Activated T-helper 17 cell treated with anti-CD3 and anti-CD28 coated beads, Interleukin-2, amount 50 U/mL, for 72 hours (primary cell): ENCODE results near the gene C8G. TPM values are rescaled to one million over a fixed set of nuclear protein-coding genes. Genes with fewer than 3 reads are reported as not detected.

Experiments used
- ATAC-seq: fragments of 150-1000 bp; cut with Tn5 transposase; replicated peaks from 2 replicates; pipeline ENCODE4 v1.10.0; 2021; ENCODE audit warnings: mild to moderate bottlenecking, moderate library complexity
- H3K27ac Mint-ChIP-seq: one replicate; pipeline ENCODE4 v1.8.0; 2022; ENCODE audit warnings: mixed read lengths
- H3K27me3 Mint-ChIP-seq: one replicate; pipeline ENCODE4 v1.8.0; 2022; ENCODE audit warnings: mixed read lengths
- H3K36me3 Mint-ChIP-seq: one replicate; pipeline ENCODE4 v1.8.0; 2022; ENCODE audit warnings: low read depth, mild to moderate bottlenecking, mixed read lengths
- H3K4me1 Mint-ChIP-seq: one replicate; pipeline ENCODE4 v1.8.0; 2022; ENCODE audit warnings: mixed read lengths
- H3K4me3 Mint-ChIP-seq: one replicate; pipeline ENCODE4 v1.8.0; 2022; ENCODE audit warnings: mild to moderate bottlenecking, mixed read lengths
- H3K9me3 Mint-ChIP-seq: one replicate; pipeline ENCODE4 v1.8.0; 2022; ENCODE audit warnings: mixed read lengths
- total RNA-seq, 2 donors: library from RNA; stranded (reverse); gene quantifications; one replicate each; pipeline ENCODE4 v1.2.3, GENCODE V29; 2022

The C8G gene
- total RNA-seq, 2 donors from 2014 or later = 3.1 TPM; not detected in 1

DNA sequence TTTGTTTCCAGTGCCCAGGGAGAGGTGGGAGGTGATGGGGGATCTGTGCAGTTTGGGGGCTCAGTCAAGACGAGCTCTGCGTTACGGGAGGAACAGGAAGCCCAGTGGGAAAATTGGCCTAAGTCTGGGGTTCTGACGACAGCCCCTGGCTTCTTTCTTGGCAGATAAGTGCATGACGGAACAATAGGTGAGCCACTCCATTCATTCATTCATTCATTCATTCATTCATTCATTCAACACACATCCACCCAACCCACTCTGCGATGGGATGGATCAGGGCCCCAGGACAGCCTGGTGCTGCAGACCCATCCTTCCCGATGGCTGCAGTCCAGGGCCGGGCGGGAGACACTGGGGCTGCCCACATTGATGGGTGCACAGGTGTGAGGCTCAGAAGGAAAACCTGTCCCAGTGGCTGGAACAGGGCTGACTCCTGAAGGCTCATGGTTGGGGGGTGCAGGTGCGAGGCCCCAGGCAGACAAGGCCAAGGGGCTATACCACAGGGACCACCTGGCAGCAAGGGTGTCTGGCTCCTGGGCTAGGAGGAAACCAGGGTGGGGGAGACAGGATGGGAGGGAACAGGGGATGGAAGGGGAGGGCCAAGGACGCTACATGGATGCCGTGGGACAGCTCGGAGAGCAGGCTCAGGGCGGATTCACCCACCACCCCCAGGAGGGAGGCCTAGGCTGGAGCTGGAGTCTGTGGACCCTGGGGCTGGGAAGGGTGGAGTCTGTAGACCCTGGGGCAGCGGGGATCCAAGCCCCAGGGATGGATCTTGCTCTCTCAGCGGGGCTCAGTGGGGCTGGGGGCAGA is 35.8 kb downstream of the C8G start:
- Mint-ChIP-seq H3K27me3 (peaks cover 6% of the 10 kb centered on the region), H3K4me3 (no peak overlapping the region), H3K9me3 (no peaks in the 10 kb centered on the region), H3K36me3 (no peaks in the 10 kb centered on the region), H3K4me1 (peaks cover 5% of the 10 kb centered on the region), H3K27ac (no peak overlapping the region)
- ATAC-seq = no peak

DNA sequence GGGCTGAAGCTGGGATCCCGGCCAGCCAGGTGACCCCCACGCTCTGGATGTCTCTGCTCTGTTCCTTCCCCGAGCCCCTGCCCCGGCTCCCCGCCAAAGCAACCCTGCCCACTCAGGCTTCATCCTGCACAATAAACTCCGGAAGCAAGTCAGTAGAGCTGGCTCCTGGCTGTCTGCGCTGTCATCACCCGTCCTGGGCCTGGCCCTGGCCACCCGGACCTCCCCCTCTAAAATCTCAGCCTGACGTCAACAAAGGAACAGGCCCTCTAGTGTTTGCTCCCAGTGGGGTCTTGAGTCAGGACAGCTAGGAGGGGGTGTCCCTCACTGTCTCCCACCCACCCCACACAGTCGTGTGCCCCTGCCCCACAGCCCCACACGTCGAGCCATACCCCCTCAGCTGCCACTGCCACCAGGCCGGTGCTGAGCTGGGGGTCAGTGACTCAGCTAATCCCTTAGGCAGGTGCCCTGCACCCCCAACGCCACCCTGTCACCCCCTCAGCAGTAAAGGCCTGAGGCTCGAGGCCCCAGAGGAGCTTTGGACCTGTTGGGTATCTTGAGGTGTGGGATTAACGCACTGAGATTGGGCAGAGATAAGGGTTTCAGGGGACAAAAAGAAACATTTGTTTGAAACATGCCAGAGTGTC is 36.7 kb downstream of the C8G start:
- Mint-ChIP-seq H3K36me3 (no peaks in the 10 kb centered on the region), H3K27me3 (peaks cover 10% of the 10 kb centered on the region)
- ATAC-seq = no peak

DNA sequence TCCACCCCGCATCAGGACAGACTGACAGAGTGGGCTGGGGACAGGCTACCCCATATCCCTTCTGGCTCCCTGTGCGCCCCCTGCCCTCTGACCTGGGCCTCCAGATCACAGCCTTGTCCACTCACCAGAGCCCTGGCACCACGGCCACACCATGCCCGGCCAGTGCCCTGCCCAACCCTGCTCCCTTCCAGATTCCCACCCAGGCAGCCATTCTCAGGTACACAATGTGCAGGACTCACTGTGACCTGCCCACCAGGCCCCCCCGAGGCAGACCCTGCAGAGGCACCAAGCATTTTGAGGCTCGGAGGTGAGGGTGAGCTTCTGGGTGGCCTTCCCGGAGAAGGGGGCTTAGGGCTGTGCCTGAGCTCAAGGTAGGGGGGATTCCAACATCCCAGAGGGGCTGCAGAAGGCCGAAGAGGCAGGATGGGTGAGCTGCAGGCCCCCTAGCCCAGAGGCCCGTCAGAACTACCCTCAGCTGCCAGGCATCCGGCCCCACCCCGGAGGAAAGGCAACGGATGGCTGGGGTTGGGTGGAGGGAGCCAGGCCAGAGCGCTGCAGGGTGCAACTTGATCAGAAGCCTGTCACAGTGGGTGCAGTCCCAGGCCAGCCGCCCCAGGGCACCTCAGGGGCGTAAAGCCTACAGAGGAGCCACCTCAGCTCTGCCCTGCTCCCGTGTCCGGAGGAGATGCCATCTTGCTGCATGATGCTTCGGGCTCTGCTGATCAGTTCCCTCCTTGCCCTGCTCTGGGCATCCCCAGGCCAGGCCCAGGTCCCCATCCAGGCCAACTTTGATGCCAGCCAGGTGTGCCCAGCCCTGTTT is 37.4 kb downstream of the C8G start, which contains the start of gene LCNL1:
Gene LCNL1 (plus strand): TSS at position 762 of the 820 bp plus-strand sequence. CDS start 594 bp downstream, outside the sequence.
- peaks cover 10% of the 10 kb centered on the region for H3K27me3 Mint-ChIP-seq
- no peak for ATAC-seq
- no peak within 1 kb of the TSS for H3K4me3 Mint-ChIP-seq
- no peaks in the 10 kb centered on the region for H3K9me3 Mint-ChIP-seq
- peaks cover 5% of the 10 kb centered on the region for H3K4me1 Mint-ChIP-seq
- H3K27ac Mint-ChIP-seq = no peak within 1 kb of the TSS
- H3K36me3 Mint-ChIP-seq = no peaks in the 10 kb centered on the region

More for the DNA sequence above, 36.7 kb downstream of the C8G start:
- Mint-ChIP-seq H3K4me3 (no peak overlapping the region), H3K4me1 (peaks cover 5% of the 10 kb centered on the region), H3K9me3 (no peaks in the 10 kb centered on the region), H3K27ac (no peak overlapping the region)

DNA sequence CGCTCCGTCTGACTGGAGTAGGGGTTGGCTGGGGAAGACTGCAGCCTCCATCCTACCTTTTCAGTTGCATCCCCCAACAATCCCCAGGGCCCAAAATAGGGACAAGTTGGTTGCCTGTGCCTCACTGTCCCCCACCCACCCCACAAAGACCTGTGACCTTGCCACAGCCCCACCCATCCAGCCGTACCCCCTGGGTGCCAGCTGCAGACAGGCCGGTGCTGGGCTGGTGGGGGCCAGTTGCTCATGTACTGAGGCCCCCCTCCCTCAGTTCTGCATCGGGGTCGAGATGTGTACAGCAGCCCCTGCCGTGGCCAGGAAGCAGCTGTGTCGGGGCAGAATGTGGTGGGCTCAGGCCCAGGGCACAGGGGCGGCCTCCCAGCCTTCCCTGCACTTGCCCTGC is 38.1 kb downstream of the C8G start:
- H3K36me3 Mint-ChIP-seq = no peaks in the 10 kb centered on the region
- ATAC-seq = no peak
- H3K4me3 Mint-ChIP-seq = no peak overlapping the region
- H3K4me1 Mint-ChIP-seq = peaks cover 5% of the 10 kb centered on the region
- no peaks in the 10 kb centered on the region for H3K9me3 Mint-ChIP-seq
- no peak overlapping the region for H3K27ac Mint-ChIP-seq
- H3K27me3 Mint-ChIP-seq = peaks cover 13% of the 10 kb centered on the region

DNA sequence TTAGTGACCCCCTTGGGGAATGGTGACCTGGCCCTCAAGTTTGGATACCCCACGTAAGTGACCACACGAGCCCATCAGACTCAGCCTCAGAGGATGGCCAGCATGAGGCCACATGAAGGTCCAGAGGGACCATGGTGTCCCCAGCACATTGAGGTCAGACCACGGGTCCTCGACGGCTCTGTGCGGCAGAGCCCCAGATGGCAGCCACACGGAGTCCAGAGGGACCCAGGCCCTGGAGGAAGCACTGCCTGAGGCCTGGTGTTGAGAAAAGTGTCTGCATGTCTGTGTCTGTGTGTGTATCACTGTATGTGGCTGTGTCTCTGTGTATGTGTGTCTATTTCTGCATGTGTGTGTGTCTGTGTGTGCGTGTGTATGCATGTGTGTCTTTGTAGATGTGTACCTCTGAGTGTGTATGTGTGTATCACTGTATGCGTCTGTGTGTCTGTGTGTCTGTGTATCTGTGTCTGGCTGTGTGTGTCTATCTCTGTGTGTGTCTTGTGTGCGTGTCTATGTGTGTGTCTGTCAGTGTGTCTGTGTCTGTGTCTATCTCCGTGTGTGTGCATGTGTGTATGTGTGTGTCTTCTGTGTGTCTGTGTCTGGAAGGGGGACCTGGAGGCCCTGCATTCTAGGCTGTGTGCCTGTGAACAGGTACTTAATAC is 38.7 kb downstream of the C8G start:
- no peak overlapping the region for H3K27ac Mint-ChIP-seq
- peaks cover 5% of the 10 kb centered on the region for H3K4me1 Mint-ChIP-seq
- no peak for ATAC-seq

DNA sequence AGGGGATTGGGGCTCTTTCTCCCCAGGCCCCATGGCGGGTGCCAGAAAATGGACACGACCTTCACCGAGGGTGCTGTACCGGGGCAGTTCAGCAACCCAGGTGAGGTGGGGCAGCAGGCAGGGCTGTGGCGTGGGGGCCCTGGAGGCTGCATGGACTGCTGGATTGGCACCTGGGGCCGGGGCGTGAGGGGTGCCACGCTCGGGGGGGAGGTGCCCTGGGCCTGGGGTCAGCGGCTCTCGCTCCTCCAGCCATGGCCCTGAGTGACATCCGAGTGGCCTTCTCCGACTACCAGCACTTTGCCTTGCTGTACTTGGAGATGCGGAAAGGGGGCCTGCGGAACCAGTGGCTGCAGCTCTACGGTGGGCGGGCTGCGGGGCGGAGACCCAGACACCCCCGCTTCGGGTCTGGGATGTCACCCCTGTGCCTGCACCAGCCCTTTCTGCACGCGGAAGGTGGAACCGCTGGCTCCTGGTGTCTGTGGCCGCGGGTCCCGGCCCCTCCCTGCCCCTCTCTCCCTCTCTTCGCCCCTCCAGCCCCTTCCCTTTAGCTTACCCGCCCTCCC is 39.5 kb downstream of the C8G start:
- no peak overlapping the region for H3K27ac Mint-ChIP-seq
- no peaks in the 10 kb centered on the region for H3K36me3 Mint-ChIP-seq
- H3K4me1 Mint-ChIP-seq = peaks cover 5% of the 10 kb centered on the region
- H3K27me3 Mint-ChIP-seq = peaks cover 13% of the 10 kb centered on the region
- no peak overlapping the region for H3K4me3 Mint-ChIP-seq
- no peaks in the 10 kb centered on the region for H3K9me3 Mint-ChIP-seq
- ATAC-seq = no peak

More for the DNA sequence above, 38.7 kb downstream of the C8G start:
- H3K4me3 Mint-ChIP-seq = no peak overlapping the region
- no peaks in the 10 kb centered on the region for H3K9me3 Mint-ChIP-seq
- peaks cover 13% of the 10 kb centered on the region for H3K27me3 Mint-ChIP-seq
- H3K36me3 Mint-ChIP-seq = no peaks in the 10 kb centered on the region

DNA sequence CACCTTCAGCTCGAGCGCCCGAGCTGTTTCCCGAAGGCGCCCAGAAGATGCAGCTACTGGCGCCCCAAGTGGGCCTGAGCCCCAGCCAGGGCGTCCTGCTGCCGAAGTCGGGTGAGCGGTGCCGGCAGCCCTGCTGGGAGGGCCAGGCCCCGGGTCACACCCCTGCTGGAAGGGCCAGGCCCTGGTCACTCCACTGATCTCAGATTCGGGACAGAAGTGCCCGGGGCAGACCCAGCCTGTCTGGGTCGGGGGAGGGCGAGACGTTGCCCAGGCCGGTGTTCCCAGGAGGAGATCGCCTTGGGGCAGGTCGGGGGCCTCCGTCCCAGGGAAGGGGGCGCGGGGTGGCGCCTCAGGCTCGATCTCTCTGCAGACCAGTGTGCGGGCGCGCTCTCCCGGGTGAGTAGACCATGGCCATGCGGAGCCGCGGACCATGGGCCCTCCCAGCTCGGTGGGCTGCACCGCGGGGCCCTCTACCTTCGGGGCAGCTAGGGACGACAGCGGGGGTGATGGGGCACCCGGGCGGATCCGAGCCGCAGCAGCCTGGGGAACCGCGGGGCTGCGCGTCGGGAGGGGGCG is 40.1 kb downstream of the C8G start:
- no peak for ATAC-seq
- Mint-ChIP-seq H3K36me3 (no peaks in the 10 kb centered on the region), H3K9me3 (no peaks in the 10 kb centered on the region), H3K27ac (no peak overlapping the region), H3K4me1 (peaks cover 5% of the 10 kb centered on the region), H3K4me3 (no peak overlapping the region), H3K27me3 (peaks cover 13% of the 10 kb centered on the region)

DNA sequence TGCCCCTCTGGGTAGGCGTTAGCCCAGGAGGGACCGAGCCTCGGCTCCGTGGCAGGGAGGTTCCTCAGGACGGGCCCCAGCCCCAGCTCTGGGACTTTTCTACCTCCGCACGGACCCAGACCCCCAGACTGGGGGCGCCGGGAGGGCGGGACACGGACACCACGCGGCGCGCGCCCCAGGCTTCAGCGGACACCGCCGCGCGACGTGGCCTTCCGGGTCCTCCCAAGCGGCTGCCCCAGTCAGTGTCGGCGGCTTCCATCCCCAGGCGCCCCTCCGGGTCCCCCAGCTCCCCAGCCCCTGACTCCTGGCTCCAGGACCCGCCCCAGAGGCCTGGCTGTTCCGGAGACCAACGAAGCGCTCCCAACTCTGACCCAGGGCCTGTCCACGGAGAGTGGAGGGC is 40.8 kb downstream of the C8G start:
- peaks cover 13% of the 10 kb centered on the region for H3K27me3 Mint-ChIP-seq
- peaks cover 5% of the 10 kb centered on the region for H3K4me1 Mint-ChIP-seq
- no peaks in the 10 kb centered on the region for H3K36me3 Mint-ChIP-seq
- no peak overlapping the region for H3K27ac Mint-ChIP-seq
- H3K9me3 Mint-ChIP-seq = no peaks in the 10 kb centered on the region
- no peak overlapping the region for H3K4me3 Mint-ChIP-seq
- no peak for ATAC-seq

DNA sequence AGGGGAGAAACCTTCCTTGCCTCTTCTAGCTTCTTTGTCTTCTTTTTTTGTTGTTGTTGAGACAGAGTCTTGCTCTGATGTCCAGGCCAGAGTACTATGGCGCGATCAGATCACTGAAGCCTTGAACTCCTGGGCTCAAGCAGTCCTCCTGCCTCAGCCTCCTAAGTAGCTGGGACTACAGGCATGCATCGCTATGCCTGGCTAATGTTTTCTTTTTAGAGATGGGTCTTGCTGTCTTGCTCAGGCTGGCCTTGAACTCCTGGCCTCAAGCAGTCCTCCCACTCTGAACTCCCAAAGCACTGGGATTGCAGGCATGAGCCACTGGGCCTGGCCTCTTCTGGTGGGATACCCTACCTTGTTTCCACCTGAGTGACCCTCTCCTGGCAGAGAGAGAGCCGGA is 43.8 kb downstream of the C8G start:
- no peak overlapping the region for H3K4me3 Mint-ChIP-seq
- no peak overlapping the region for H3K27ac Mint-ChIP-seq
- H3K27me3 Mint-ChIP-seq = peaks cover 11% of the 10 kb centered on the region
- H3K9me3 Mint-ChIP-seq = no peaks in the 10 kb centered on the region
- H3K36me3 Mint-ChIP-seq = peaks cover 7% of the 10 kb centered on the region
- ATAC-seq = no peak
- peaks cover 3% of the 10 kb centered on the region for H3K4me1 Mint-ChIP-seq

DNA sequence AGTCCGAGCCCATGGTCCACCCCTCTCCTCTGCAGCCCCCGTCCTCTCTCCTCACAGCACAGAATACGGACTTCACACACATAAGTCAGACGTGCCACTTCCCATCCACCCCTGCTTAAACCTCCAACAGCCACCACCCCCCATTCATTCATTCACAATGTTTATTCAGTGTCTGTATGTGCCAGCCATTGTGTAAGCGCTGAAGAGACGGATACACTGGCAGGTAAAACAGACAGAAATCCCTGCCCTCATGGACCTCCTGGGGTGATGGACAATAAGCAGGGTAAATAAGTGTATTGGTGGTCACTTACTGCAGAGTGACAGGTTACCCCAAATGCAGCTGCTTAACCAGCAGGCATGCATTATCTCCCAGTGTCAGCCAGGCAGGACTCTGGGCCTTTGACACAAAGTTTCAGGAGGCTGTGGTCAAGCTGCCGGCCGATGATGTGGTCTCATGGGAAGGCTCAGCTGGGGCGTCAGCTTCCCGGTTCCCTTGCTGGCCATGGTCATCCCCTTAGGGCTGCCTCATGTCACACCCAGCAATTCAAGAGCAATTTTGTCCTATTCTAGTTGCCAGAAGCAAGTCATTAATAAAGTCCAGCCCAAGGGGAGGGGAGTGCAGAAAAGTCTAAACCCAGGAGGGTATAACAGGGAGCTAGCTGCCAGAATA is 45.3 kb downstream of the C8G start:
- ATAC-seq = no peak
- peaks cover 10% of the 10 kb centered on the region for H3K36me3 Mint-ChIP-seq
- H3K9me3 Mint-ChIP-seq = no peaks in the 10 kb centered on the region
- H3K27me3 Mint-ChIP-seq = peaks cover 8% of the 10 kb centered on the region
- no peaks in the 10 kb centered on the region for H3K4me1 Mint-ChIP-seq
- peak overlapping the region; percentile 77 for H3K4me3 Mint-ChIP-seq
- H3K27ac Mint-ChIP-seq = no peak overlapping the region

DNA sequence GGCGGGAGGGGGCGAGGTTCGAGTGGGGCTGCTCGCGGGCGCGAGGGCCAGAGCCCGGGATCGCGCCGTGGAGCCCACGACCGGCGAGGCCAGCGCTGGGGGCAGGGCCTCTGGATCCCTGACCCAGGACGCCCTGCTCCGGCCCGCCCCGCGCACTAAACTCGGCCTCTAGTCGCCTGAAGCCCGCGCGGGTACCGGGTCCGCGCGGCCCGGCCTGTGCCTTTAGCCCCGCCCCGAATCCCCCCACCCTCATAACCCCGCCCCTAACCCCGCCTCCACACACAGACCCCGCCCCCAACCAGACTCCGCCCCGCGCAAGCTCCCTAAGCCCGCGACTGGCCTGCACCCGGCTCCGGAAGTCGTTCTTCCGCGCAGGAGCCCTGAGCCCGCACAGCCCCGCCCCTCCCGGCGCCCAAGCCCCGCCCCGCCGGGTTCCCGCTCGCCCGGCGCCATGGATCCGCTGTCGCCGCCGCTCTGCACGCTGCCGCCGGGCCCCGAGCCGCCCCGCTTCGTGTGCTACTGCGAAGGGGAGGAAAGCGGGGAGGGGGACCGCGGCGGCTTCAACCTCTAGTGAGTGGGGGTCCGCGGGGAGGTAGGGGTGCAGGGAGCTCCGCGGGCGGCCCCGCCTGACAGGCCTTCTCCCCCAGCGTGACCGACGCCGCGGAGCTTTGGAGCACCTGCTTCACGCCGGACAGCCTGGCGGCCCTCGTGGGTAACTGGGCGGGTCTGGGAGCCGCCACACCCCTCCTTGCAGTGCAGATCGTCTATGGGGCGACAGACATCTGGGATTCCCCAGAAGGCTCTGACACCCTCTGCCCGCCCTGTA is 47.2 kb downstream of the C8G start, which contains the start of gene PAXX:
Gene PAXX (plus strand): TSS at position 430 of the 826 bp plus-strand sequence. CDS start 22 bp downstream, at position 452.
- H3K27ac Mint-ChIP-seq = peak within 1 kb of the TSS; percentile 80
- no peaks in the 10 kb centered on the region for H3K4me1 Mint-ChIP-seq
- ATAC-seq = peak; percentile 94
- H3K27me3 Mint-ChIP-seq = peaks cover 4% of the 10 kb centered on the region
- H3K36me3 Mint-ChIP-seq = peaks cover 10% of the 10 kb centered on the region
- no peaks in the 10 kb centered on the region for H3K9me3 Mint-ChIP-seq
- peak within 1 kb of the TSS; percentile 77 for H3K4me3 Mint-ChIP-seq

DNA sequence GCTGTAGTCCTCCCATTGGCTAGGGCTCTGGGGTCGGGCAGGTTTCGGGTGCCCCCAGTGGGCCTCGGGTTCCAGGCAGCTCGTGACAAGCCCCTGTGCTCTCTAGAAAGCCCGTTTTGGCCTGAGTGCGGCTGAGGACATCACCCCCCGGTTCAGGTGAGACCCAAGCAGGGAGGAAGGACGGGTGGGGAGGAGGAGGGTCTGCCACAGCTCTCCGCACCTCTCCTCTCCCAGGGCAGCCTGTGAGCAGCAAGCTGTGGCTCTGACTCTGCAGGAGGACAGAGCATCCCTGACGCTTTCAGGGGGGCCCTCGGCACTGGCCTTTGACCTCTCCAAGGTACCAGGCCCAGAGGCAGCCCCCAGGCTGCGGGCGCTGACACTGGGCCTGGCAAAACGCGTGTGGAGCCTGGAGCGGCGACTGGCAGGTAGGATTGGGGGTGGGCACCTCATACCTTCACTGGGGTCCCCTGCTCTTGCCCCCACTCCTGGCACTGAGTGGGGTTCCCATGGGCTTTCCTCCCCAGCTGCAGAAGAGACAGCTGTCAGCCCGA is 47.9 kb downstream of the C8G start:
- ATAC-seq = no peak
- no peak overlapping the region for H3K27ac Mint-ChIP-seq
- peaks cover 1% of the 10 kb centered on the region for H3K27me3 Mint-ChIP-seq
- peak overlapping the region; percentile 77 for H3K4me3 Mint-ChIP-seq
- peaks cover 10% of the 10 kb centered on the region for H3K36me3 Mint-ChIP-seq
- no peaks in the 10 kb centered on the region for H3K9me3 Mint-ChIP-seq
- H3K4me1 Mint-ChIP-seq = peaks cover 6% of the 10 kb centered on the region
